SK-N-SH (cell line): ENCODE measurements around the gene SPTBN5. TPM values are rescaled to one million over a fixed set of nuclear protein-coding genes. Genes with fewer than 3 reads are reported as not detected.
A peak's percentile ranks its signal among the peaks of the same experiment; 100 is the strongest.

Experiments used
- CTCF ChIA-PET: fragments of 300-600, 350-600 bp; formaldehyde crosslinking; extraction: SDS; loops from one replicate; lab custom pipeline; 2021; lab: Yijun Ruan, JAX
- POLR2A ChIA-PET: fragments of 350-600 bp; sonication (Branson Sonifier 250); formaldehyde crosslinking; extraction: SDS; loops from one replicate; lab custom pipeline; 2020; ENCODE audit warnings: antibody characterized with exemption, inconsistent platforms; lab: Yijun Ruan, JAX
- DNase-seq: peaks from one replicate; pipeline ENCODE4 v3.0.0; 2012
- H2AFZ ChIP-seq: fragments of 200-600 bp; sonication (generic); 2 replicates; pipeline ENCODE4 v1.8.1; 2016; ENCODE audit warnings: antibody characterized with exemption, mild to moderate bottlenecking, low read depth
- H3F3A ChIP-seq: fragments of 200-600 bp; sonication (generic); replicated peaks from 2 replicates; pipeline ENCODE3; 2016; ENCODE audit warnings: antibody characterized with exemption, mild to moderate bottlenecking; ENCODE audit not compliant: insufficient read depth
- H3K27ac ChIP-seq, 2 experiments: fragments of 200-500 bp in 1 of 2; fragments of 200-600 bp in 1 of 2; sonication (Bioruptor generic) in 1 of 2; sonication (generic), shearing (Covaris generic) in 1 of 2; 2 replicates each; pipeline versions ENCODE4 v1.5.1 to v1.6.1; 2014 to 2016; ENCODE audit warnings: low read depth in 2 of 2, inconsistent platforms in 1 of 2, low read length in 1 of 2, mild to moderate bottlenecking in 1 of 2, mixed read lengths in 1 of 2
- H3K27me3 ChIP-seq: fragments of 200-600 bp; sonication (generic), shearing (Covaris generic); 2 replicates; pipeline ENCODE4 v1.6.1; 2016; ENCODE audit warnings: mixed run types; ENCODE audit not compliant: insufficient read depth
- H3K36me3 ChIP-seq, 2 experiments: fragments of 200-500 bp in 1 of 2; fragments of 200-600 bp in 1 of 2; sonication (Bioruptor generic) in 1 of 2; sonication (generic) in 1 of 2; replicated peaks in 1 of 2; 2 replicates each; pipeline versions ENCODE3 to v1.5.1; 2014 to 2016; ENCODE audit warnings: low read length in 1 of 2, mild to moderate bottlenecking in 1 of 2; ENCODE audit not compliant: insufficient read depth in 2 of 2, control insufficient read depth in 1 of 2
- H3K4me1 ChIP-seq, 2 experiments: fragments of 200-500 bp in 1 of 2; fragments of 200-600 bp in 1 of 2; sonication (Bioruptor generic) in 1 of 2; sonication (generic), shearing (Covaris generic) in 1 of 2; 2 replicates each; pipeline versions ENCODE4 v1.5.1 to v1.6.1; 2014 to 2016; ENCODE audit warnings: low read depth in 1 of 2, low read length in 1 of 2, mixed run types in 1 of 2; ENCODE audit not compliant: insufficient read depth in 2 of 2, control insufficient read depth in 1 of 2
- H3K4me2 ChIP-seq: fragments of 200-600 bp; sonication (generic), shearing (Covaris generic); 2 replicates; pipeline ENCODE4 v1.6.1; 2017; ENCODE audit warnings: mixed run types
- H3K4me3 ChIP-seq, 2 experiments: fragments of 200-500 bp in 1 of 2; fragments of 200-600 bp in 1 of 2; sonication (Bioruptor generic) in 1 of 2; sonication (generic), shearing (Covaris generic) in 1 of 2; 2 replicates each; pipeline versions ENCODE4 v1.5.1 to v1.8.1; 2014 to 2016; ENCODE audit warnings: low read depth in 2 of 2, inconsistent platforms in 1 of 2, low read length in 1 of 2, mild to moderate bottlenecking in 1 of 2, mixed read lengths in 1 of 2, moderate library complexity in 1 of 2
- H3K79me2 ChIP-seq: fragments of 200-600 bp; sonication (generic); 2 replicates; pipeline ENCODE4 v1.8.1; 2017; ENCODE audit warnings: mild to moderate bottlenecking; ENCODE audit not compliant: insufficient read depth
- H3K9ac ChIP-seq: fragments of 200-600 bp; sonication (generic); 2 replicates; pipeline ENCODE4 v1.6.1; 2017; ENCODE audit warnings: mixed run types
- H3K9me2 ChIP-seq: fragments of 200-600 bp; sonication (generic); 2 replicates; pipeline ENCODE4 v1.6.1; 2017; ENCODE audit warnings: mixed run types
- H3K9me3 ChIP-seq: fragments of 200-600 bp; sonication (generic); 2 replicates; pipeline ENCODE4 v1.6.1; 2017; ENCODE audit warnings: mixed run types, mild to moderate bottlenecking, moderate library complexity
- H4K20me1 ChIP-seq: fragments of 200-600 bp; sonication (generic); 2 replicates; pipeline ENCODE4 v1.6.1; 2017; ENCODE audit warnings: mild to moderate bottlenecking, mixed run types; ENCODE audit not compliant: insufficient read depth
- CHD2 ChIP-seq: fragments of 150-350 bp; IDR thresholded peaks from 2 replicates; pipeline ENCODE4 v1.6.1; 2018; ENCODE audit warnings: low read length; ENCODE audit not compliant: partially characterized antibody
- EP300 ChIP-seq, 2 experiments: IDR thresholded peaks; 2 replicates each; pipeline versions ENCODE4 v1.4.0 to v1.6.1; 2012; ENCODE audit warnings: borderline replicate concordance in 1 of 2, low read depth in 1 of 2, low read length in 1 of 2
- EZH2phosphoT487 ChIP-seq: fragments of 200-600 bp; sonication (generic); IDR thresholded peaks from 2 replicates; pipeline ENCODE4 v1.6.1; 2017; ENCODE audit warnings: low read depth, mixed run types, mild to moderate bottlenecking, antibody characterized with exemption, moderate library complexity, borderline replicate concordance
- GATA2 ChIP-seq: sonication (generic); formaldehyde crosslinking; IDR thresholded peaks from 2 replicates; pipeline ENCODE4 v1.5.0; 2020; ENCODE audit warnings: mild to moderate bottlenecking, missing genetic modification reagents
- JUND ChIP-seq: IDR thresholded peaks from 2 replicates; pipeline ENCODE4 v1.4.0; 2012
- MAX ChIP-seq: IDR thresholded peaks from 2 replicates; pipeline ENCODE4 v1.4.0; 2012; ENCODE audit warnings: low read depth
- MXI1 ChIP-seq: IDR thresholded peaks from 2 replicates; pipeline ENCODE4 v1.6.1; 2012; ENCODE audit warnings: mild to moderate bottlenecking, low read depth, low read length, improper control_type of control experiment
- NRF1 ChIP-seq: IDR thresholded peaks from 2 replicates; pipeline ENCODE4 v1.6.1; 2012; ENCODE audit warnings: low read depth, mild to moderate bottlenecking, low read length
- POLR2AphosphoS5 ChIP-seq: IDR thresholded peaks from 2 replicates; pipeline ENCODE4 v1.6.1; 2012; ENCODE audit warnings: low read depth, low read length
- RFX5 ChIP-seq: IDR thresholded peaks from 2 replicates; pipeline ENCODE4 v1.6.1; 2012; ENCODE audit warnings: mild to moderate bottlenecking, improper control_type of control experiment, low read length
- WGBS: methylation state at CpG from one replicate; pipeline ENCODE4 v1.1.6; 2017; ENCODE audit warnings: low lambda C conversion rate; 5-methylcytosine and 5-hydroxymethylcytosine counted together
- polyA plus RNA-seq, 3 experiments: library from polyadenylated mRNA; depleted of rRNA; stranded (reverse); fragments of >200 nt; gene quantifications; 2 replicates each; pipeline ENCODE4 v1.2.3, GENCODE V29; 2012
- TF ChIP-seq, protein P1 (sequence below): IDR thresholded peaks from 2 replicates; pipeline ENCODE4; 2012

SPTBN5 gene
- polyA plus RNA-seq, 1 of the 3 experiments (the other 2 are of a cell fraction): 0.23 TPM

GRCh38 chr15:41876689-41877088, 17.2 kb downstream of the SPTBN5 start:
- CTCF ChIA-PET: interaction anchor here (1.7 kb wide), 1 partner anchor 16 kb away, joined by 6 read pairs; no protein-coding TSS in a partner anchor
- Histone ChIP-seq H3K27ac (no peak overlapping the region; a peak in 1 of 4 replicates), H2AFZ (no peak overlapping the region), H3K27me3 (no peaks in the 10 kb centered on the region), H3K4me1 (peaks cover 0 to 25% of the 10 kb centered on the region in 2 experiments; a peak in 1 of 4 replicates), H4K20me1 (no peaks in the 10 kb centered on the region), H3K79me2 (no peaks in the 10 kb centered on the region), H3F3A (no peaks in the 10 kb centered on the region), H3K4me2 (no peak overlapping the region), H3K9me3 (no peaks in the 10 kb centered on the region), H3K4me3 (no peak overlapping the region), H3K9me2 (no peaks in the 10 kb centered on the region), H3K36me3 (no peaks in the 10 kb centered on the region), H3K9ac (no peak overlapping the region)
- DNase-seq: peak; percentile 60
- TF ChIP-seq EP300 (IDR thresholded peaks at IDR 0.05; ENCODE audit: borderline replicate concordance in 1 of 2, low read depth in 1 of 2, low read length in 1 of 2) (no peak), MAX (no peak), EZH2phosphoT487 (no peak), POLR2AphosphoS5 (no peak), JUND (no peak), RFX5 (no peak), MXI1 (no peak), NRF1 (no peak)
- TF ChIP-seq, protein P1, sequence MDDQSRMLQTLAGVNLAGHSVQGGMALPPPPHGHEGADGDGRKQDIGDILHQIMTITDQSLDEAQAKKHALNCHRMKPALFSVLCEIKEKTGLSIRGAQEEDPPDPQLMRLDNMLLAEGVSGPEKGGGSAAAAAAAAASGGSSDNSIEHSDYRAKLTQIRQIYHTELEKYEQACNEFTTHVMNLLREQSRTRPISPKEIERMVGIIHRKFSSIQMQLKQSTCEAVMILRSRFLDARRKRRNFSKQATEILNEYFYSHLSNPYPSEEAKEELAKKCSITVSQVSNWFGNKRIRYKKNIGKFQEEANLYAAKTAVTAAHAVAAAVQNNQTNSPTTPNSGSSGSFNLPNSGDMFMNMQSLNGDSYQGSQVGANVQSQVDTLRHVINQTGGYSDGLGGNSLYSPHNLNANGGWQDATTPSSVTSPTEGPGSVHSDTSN: no peak
- POLR2A ChIA-PET: interaction anchor here (0.8 to 1.6 kb wide), 2 partner anchors 9 to 14 kb away, joined by 3 to 4 read pairs; no protein-coding TSS in a partner anchor
- WGBS: 40% methylated on average over 3 of the region's 12 CpGs

GRCh38 chr15:41876007-41876406, 17.8 kb downstream of the SPTBN5 start:
- ChIA-PET CTCF (interaction anchor here (1.7 kb wide), 1 partner anchor 16 kb away, joined by 6 read pairs; no protein-coding TSS in a partner anchor), POLR2A (interaction anchor here (0.8 to 1.6 kb wide), 2 partner anchors 10 to 14 kb away, joined by 3 to 4 read pairs; no protein-coding TSS in a partner anchor)
- Histone ChIP-seq H3K27me3 (no peaks in the 10 kb centered on the region), H4K20me1 (no peaks in the 10 kb centered on the region), H3K9me3 (no peaks in the 10 kb centered on the region), H3F3A (no peaks in the 10 kb centered on the region), H3K79me2 (no peaks in the 10 kb centered on the region), H2AFZ (no peak overlapping the region), H3K9ac (no peak overlapping the region), H3K36me3 (no peaks in the 10 kb centered on the region), H3K4me1 (peaks cover 0 to 25% of the 10 kb centered on the region in 2 experiments; a peak in 1 of 4 replicates), H3K4me2 (no peak overlapping the region), H3K27ac (no peak overlapping the region; a peak in 1 of 4 replicates), H3K9me2 (no peaks in the 10 kb centered on the region), H3K4me3 (no peak overlapping the region)
- no peak for DNase-seq
- 30% methylated on average over 3 of the region's 13 CpGs for WGBS
- TF ChIP-seq CHD2 (no peak), MAX (no peak), GATA2 (CRISPR knock-in tag) (no peak)
